Stimulated activated memory B cell treated with anti-CD40 and anti-IgM and Interleukin-4, amounts not matched to agents 10 μg/mL and 1 μg/mL and 100 μg/mL, for 72 hours (primary cell): Measurements from ENCODE around the gene LHFPL2.

Experiments used
- ATAC-seq: fragments of 150-1000 bp; cut with Tn5 transposase; 2 replicates; pipeline ENCODE4 v1.10.0; 2021
- H3K27ac Mint-ChIP-seq: one replicate; pipeline ENCODE4 v1.8.0; 2022; ENCODE audit warnings: mild to moderate bottlenecking, mixed read lengths
- H3K27me3 Mint-ChIP-seq: one replicate; pipeline ENCODE4 v1.8.0; 2022; ENCODE audit warnings: mixed read lengths
- H3K36me3 Mint-ChIP-seq: one replicate; pipeline ENCODE4 v1.8.0; 2022; ENCODE audit warnings: mixed read lengths
- H3K4me1 Mint-ChIP-seq: one replicate; pipeline ENCODE4 v1.8.0; 2022; ENCODE audit warnings: mixed read lengths
- H3K4me3 Mint-ChIP-seq: one replicate; pipeline ENCODE4 v1.8.0; 2022; ENCODE audit warnings: mild to moderate bottlenecking, moderate library complexity, mixed read lengths
- H3K9me3 Mint-ChIP-seq: one replicate; pipeline ENCODE4 v1.8.0; 2022; ENCODE audit warnings: mixed read lengths

Gene LHFPL2

DNA sequence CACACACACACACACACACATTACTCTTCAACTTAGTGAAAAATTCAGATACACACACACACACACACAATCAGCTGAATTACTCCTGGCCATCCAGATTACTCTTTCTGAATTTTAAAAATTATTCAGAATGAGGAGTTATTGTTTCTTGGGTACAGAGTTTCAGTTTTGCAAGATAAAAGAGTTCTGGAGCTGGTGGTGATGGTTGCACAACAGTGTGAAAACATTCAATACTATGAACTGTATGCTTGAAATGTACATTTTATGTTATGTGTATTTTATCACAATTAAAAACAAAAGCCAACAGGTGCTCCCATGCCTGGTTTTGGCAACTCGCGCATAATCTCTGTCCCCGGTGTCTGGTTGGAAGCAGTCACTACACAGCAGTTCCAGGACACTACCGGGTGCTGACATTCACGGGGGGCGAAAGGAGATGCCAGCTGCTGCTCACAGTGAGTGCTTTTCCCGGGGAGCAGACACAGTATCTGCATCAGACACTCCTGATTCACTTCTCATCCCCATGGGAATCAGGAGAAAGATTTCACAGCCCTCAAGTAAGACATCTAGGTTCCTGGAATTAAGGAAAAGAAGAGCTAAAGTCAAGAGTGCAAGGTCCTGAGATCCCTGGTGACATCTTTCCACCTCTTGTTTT lies 55.7 kb downstream of the LHFPL2 start:
- Mint-ChIP-seq H3K4me3 (no peak overlapping the region), H3K9me3 (no peaks in the 10 kb centered on the region), H3K36me3 (peaks cover 13% of the 10 kb centered on the region), H3K27me3 (no peaks in the 10 kb centered on the region), H3K4me1 (peaks cover 24% of the 10 kb centered on the region), H3K27ac (peak overlapping the region; percentile 48)
- ATAC-seq = no peak

DNA sequence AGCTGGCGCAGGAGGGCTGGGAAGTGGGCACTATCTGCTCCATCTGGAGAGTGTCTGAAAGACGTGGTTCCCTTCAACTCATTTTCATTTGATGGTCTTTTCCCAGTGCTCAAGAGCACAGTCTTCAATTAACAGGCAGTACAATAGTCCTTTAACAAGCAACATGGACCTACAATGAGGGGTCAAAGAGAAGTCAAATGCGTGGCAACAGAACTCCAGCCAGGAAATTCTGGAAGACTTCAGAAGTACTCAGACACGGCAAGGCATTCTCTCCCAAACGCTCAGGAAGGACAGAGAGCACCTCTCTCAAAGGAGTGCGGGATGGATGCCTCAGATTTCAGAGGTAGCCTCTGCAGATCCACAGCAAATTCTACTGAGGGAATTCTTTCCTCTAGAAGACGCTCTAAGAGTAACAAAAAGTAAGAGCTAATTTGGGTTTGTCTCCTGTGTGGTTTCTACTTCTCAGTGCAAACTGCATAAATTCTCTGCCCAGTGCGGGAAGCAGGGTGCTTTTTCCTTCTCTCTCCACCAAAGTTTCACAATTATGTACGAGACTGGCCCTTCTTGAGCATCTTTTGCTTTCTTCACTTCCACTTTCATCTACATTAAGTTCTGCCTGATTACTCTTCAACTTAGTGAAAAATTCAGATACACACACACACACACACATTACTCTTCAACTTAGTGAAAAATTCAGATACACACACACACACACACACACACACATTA lies 56.4 kb downstream of the LHFPL2 start:
- Mint-ChIP-seq H3K9me3 (no peaks in the 10 kb centered on the region), H3K27me3 (no peaks in the 10 kb centered on the region), H3K4me3 (no peak overlapping the region), H3K27ac (peak overlapping the region; percentile 48), H3K4me1 (peaks cover 24% of the 10 kb centered on the region), H3K36me3 (peaks cover 9% of the 10 kb centered on the region)
- peak; percentile 72 for ATAC-seq

DNA sequence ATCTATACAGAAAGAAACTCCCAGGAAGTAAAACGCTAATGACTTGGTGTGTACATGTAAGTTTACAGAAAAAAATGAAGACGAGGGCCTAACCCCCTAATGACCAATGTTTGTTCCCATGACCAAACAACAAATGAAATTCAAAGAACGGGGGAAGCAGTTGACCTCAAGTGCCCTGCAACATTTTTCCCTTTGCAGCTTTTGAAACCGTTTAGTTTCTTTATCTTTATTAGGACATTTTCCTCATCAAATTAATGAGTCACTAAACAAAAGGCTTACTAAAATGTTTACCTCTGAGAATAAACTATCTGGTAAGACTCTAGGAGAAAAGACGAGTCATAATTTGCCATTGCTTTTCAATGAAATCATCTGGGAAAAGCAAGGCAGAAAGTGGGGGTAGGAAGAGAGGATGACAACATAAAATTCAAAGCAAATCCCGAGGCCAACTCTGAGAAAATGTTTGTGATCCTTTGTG lies 57.4 kb downstream of the LHFPL2 start:
- Mint-ChIP-seq H3K9me3 (no peaks in the 10 kb centered on the region), H3K27ac (no peak overlapping the region), H3K4me3 (no peak overlapping the region), H3K4me1 (peaks cover 24% of the 10 kb centered on the region), H3K27me3 (no peaks in the 10 kb centered on the region), H3K36me3 (peaks cover 12% of the 10 kb centered on the region)
- no peak for ATAC-seq

DNA sequence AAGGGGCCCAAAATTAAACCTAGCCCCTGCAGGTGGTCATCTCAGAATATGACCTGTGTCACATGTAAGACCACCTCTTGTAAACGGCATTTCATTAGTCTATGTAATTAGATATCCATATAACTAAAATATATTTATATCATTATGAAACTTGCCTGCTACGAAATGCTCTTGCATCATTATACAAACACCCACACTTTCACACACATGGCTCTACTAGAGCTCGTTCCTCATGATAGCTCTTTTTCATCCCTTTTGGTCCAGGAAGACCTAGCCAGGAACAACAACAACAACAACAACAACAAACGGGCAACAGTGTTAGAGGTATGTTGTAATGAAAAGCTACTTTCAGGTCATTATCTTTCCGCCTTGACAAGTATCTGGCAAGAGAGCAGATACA lies 58.6 kb downstream of the LHFPL2 start:
- H3K9me3 Mint-ChIP-seq = peaks cover 2% of the 10 kb centered on the region
- H3K27me3 Mint-ChIP-seq = no peaks in the 10 kb centered on the region
- H3K36me3 Mint-ChIP-seq = peaks cover 21% of the 10 kb centered on the region
- no peak for ATAC-seq
- H3K27ac Mint-ChIP-seq = no peak overlapping the region
- no peak overlapping the region for H3K4me3 Mint-ChIP-seq
- peaks cover 24% of the 10 kb centered on the region for H3K4me1 Mint-ChIP-seq

DNA sequence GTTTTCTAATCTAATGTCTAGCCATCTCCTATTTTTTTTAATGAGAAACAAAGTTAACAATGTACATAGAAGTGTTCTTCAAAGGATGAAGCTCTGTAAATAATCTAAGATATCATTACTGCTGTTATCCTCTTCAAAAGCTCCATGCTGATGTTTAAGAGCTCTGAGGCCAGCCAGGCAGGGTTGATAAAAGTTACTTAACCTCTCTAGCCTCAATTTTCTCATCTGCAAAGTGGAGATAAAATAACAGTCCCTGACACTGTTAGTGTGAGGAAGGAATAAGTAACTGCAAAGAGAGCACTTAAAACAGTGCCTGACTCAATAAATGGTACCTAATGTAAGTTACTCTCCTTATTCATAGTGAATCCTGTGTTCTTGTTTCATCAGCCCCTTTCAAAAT lies 60.1 kb downstream of the LHFPL2 start:
- Mint-ChIP-seq H3K27ac (no peak overlapping the region), H3K27me3 (no peaks in the 10 kb centered on the region), H3K9me3 (peaks cover 2% of the 10 kb centered on the region), H3K4me1 (peaks cover 22% of the 10 kb centered on the region), H3K4me3 (no peak overlapping the region), H3K36me3 (peaks cover 21% of the 10 kb centered on the region)
- no peak for ATAC-seq

DNA sequence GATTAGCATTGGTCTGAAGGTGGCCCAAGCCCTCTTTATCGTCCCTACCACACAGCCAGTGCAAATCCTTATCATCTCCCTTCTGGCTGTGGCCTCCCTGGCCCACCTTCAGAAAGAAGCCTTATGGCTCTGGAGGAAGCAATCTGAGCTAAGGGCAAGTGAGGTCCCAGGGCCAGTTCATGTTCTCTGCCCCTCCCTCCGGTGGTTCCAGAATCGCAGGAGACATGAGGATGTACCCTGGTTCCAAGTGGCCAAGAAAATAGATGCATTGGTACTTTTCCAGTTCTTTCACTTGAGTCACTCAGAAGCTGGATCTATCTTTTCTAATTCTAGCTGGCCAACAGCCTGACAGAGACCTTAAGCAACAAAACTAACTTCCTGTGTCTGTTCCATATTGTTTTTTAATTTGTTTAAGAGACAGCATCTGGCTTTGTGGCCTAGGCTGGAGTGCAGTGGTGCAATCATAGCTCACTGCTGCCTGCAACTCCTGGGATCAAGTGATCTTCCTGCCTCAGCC lies 60.7 kb downstream of the LHFPL2 start:
- no peak overlapping the region for H3K27ac Mint-ChIP-seq

DNA sequence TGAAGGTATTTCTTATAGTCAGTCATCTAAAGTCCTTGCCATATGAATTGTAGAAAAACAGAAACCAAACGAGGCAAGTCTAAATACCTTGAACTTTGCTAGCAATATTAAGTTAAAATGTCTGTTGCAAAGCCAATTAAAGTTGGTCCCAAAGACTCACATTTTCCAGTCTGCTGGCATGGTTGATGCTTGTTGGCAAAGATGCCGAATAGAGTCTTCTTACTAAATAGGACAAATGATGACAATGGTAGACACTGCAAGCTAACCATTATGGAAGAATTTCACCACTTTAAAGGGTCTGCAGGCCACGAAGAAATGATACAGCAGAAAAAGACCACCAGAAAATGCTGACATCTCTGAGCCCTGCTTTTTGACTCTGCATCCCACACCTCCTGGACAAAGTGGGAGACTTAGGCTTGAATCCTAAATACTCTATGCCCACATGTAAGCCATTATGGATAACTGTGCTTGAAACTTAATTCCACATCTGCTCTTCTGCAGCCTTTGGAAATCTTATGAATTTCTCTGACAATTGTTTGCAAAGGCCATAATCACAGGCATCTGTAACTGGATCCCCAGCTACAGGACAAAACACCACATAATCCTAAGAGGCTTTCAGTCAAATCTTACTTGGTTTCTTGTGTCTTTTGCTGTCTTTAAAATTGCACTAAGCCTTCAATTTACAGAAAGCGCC lies 61.3 kb downstream of the LHFPL2 start:
- Mint-ChIP-seq H3K4me1 (peaks cover 10% of the 10 kb centered on the region), H3K27ac (no peak overlapping the region), H3K9me3 (peaks cover 2% of the 10 kb centered on the region), H3K36me3 (peaks cover 21% of the 10 kb centered on the region), H3K4me3 (no peak overlapping the region), H3K27me3 (no peaks in the 10 kb centered on the region)
- no peak for ATAC-seq

More for the DNA sequence above, 60.7 kb downstream of the LHFPL2 start:
- Mint-ChIP-seq H3K4me1 (peaks cover 16% of the 10 kb centered on the region), H3K9me3 (peaks cover 2% of the 10 kb centered on the region), H3K27me3 (no peaks in the 10 kb centered on the region), H3K36me3 (peaks cover 21% of the 10 kb centered on the region), H3K4me3 (no peak overlapping the region)
- ATAC-seq = no peak

DNA sequence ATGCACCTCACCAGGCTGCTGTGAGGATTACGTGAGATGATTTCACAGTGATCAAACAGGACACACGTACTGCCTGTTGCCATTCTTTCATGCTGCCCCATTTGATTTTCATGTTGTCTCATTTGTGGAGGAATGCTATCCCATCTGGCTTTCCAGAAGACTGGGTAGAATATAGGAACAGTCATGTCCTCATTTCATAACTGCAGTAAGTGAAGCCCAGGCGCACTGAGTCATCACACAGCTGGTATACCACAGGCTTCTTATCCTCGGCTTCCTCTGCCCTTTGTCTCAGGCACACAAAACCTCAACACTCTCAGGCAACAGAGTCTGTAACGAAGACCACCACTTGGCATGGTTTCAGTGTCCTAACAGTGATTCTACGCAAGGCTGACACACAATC lies 62.3 kb downstream of the LHFPL2 start:
- H3K27ac Mint-ChIP-seq = no peak overlapping the region
- peaks cover 2% of the 10 kb centered on the region for H3K9me3 Mint-ChIP-seq
- peaks cover 21% of the 10 kb centered on the region for H3K36me3 Mint-ChIP-seq
- ATAC-seq = no peak
- no peak overlapping the region for H3K4me3 Mint-ChIP-seq
- no peaks in the 10 kb centered on the region for H3K27me3 Mint-ChIP-seq
- H3K4me1 Mint-ChIP-seq = peaks cover under 1% of the 10 kb centered on the region

DNA sequence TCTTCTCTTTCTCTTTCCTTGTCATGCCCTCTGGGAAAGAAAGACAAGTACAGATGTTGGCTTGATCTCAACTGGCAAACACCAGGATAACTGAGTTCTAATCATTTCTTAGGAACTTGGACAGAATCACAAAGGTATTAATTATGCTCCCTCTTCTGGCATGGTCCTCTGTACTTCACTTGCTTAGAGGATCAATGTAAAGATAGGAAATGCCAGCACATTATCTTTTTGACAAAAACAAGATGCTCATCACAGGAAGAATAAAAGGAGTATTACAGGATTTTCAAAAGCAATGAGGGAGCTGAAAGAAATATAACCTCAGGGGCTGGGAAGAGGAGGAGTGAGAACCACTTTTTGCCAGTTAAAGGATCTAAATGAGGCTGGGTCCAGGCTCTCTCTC lies 70.6 kb downstream of the LHFPL2 start:
- peaks cover 35% of the 10 kb centered on the region for H3K4me1 Mint-ChIP-seq
- no peaks in the 10 kb centered on the region for H3K27me3 Mint-ChIP-seq
- no peaks in the 10 kb centered on the region for H3K36me3 Mint-ChIP-seq
- no peaks in the 10 kb centered on the region for H3K9me3 Mint-ChIP-seq
- ATAC-seq = no peak
- H3K4me3 Mint-ChIP-seq = no peak overlapping the region
- peak overlapping the region; percentile 56 for H3K27ac Mint-ChIP-seq

DNA sequence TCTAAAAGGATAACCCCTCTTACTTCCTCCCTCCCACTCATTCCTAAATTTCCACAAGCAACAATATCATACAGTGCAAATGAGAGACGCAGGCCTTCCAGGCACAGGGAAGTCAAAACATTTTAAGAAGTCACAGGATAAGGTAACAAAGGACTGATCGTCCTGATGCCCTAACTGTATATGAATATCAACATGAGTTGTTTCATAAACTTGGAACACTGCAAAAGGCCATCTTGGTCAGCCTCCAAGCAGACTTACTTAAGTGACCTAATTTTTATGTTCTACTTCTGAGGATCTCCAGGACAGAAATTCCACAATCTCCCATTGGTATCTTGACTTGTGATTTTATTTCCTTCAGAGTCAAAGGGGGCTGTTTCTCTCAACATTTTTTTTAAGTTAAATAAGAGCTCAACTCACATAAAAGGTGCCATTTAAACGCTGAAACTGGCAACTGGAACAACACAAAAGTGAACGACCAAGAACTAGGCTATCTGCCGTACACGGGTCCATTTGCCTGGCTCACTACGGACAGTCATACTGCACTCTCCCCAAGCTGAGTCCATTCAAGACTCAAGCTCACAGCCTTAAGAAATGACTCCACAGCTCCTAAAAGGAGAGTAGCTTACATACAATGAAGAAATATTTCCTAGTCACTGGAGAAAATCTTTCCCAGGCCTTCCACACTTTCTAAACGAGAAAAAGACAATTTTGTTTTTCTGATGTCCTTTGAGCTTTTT lies 71.3 kb downstream of the LHFPL2 start:
- Mint-ChIP-seq H3K9me3 (no peaks in the 10 kb centered on the region), H3K27ac (peak overlapping the region; percentile 56), H3K4me3 (no peak overlapping the region), H3K36me3 (no peaks in the 10 kb centered on the region), H3K4me1 (peaks cover 39% of the 10 kb centered on the region), H3K27me3 (no peaks in the 10 kb centered on the region)
- ATAC-seq = no peak

DNA sequence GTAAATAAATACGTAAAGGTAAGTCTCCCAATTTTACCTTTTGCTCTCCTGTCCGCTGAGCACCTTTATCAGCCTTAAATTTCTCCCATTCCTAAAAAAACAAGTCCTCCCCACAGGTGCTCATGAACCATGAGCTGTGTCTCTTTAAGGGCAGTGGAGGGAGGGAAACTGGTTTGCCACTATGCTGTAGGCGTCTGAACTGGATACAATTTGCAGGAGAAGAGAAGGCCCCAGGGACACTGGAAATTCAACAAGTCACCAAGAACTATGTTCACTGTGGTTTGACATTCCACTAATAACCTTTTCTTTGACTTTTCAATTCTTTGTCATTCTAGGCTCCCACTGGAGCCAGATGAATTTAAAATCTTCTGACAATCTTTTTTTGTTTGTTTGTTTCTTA lies 72.2 kb downstream of the LHFPL2 start:
- no peaks in the 10 kb centered on the region for H3K27me3 Mint-ChIP-seq

DNA sequence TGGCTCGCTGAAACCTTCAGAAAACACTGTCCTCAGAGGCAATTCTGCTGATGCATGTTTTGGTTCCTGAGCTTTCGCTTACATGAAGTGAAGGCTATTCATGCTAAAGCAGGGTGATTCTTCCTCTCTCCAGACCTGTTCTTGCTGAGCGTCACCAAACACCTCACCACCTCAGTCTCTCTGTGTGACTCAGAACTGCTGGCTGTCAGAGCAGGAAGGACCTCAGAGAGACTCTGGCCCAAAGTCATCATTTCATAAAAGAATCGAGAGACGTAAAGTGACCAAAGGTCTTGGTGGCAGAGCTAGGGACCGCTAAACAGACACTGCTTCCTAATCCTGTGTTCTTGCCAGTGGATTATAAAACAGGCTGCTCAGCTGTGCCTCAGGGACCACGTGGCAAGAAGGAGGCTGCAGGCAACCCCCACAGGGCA lies 73.8 kb downstream of the LHFPL2 start:
- ATAC-seq = peak; percentile 88
- Mint-ChIP-seq H3K4me1 (peaks cover 43% of the 10 kb centered on the region), H3K27ac (peak overlapping the region; percentile 82), H3K9me3 (no peaks in the 10 kb centered on the region), H3K4me3 (no peak overlapping the region), H3K36me3 (no peaks in the 10 kb centered on the region), H3K27me3 (no peaks in the 10 kb centered on the region)

More for the DNA sequence above, 72.2 kb downstream of the LHFPL2 start:
- H3K36me3 Mint-ChIP-seq = no peaks in the 10 kb centered on the region
- H3K4me3 Mint-ChIP-seq = no peak overlapping the region
- H3K4me1 Mint-ChIP-seq = peaks cover 43% of the 10 kb centered on the region
- ATAC-seq = no peak
- peak overlapping the region; percentile 56 for H3K27ac Mint-ChIP-seq
- H3K9me3 Mint-ChIP-seq = no peaks in the 10 kb centered on the region

DNA sequence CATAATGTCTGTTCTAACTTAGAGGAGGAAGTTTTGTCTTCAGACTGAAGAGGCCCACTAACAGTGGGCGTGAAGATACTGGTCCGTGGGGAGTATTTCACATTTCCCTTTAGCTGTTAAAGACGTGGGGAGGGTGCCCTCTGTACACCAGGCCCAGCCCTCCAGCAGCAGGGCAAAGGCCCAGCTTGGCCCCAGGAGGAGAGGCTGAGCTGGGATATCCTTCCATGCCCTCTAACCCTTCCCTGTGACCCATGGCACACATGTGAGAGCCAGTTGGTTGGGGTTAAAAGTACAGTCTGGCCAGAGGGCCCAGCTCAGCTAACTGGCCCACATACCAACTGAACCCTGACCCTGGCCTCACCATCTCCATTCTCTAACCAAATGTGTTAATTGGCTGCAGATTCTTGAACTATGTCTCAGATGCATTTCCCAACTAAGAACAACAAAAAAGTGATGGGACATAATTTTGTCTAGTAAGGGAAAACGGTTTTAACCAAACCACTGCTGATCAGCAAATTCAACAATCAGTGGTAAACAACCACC lies 74.4 kb downstream of the LHFPL2 start:
- H3K27me3 Mint-ChIP-seq = no peaks in the 10 kb centered on the region
- H3K36me3 Mint-ChIP-seq = no peaks in the 10 kb centered on the region
- ATAC-seq = peak; percentile 88
- peaks cover 43% of the 10 kb centered on the region for H3K4me1 Mint-ChIP-seq
- peak overlapping the region; percentile 82 for H3K27ac Mint-ChIP-seq
- H3K4me3 Mint-ChIP-seq = no peak overlapping the region
- no peaks in the 10 kb centered on the region for H3K9me3 Mint-ChIP-seq

DNA sequence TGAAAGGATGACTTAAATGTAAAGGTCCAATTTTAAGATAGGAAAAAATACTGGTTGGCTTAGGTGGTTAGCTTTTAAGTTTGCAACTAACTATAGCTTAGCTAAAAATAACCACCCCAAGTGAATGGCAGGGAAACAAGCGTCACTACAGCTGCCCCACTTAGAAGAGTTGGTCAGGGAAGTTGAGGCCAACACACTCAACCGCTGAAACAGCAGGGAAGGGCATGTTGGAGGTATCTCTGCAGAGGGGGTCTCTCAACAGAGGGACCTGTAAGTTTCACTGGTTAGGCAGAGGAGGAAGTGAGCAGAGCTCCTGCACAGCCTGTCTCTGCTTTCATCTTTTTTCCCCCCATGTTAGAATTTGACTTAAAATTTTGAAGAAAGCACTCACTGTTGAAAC lies 75.3 kb downstream of the LHFPL2 start:
- Mint-ChIP-seq H3K9me3 (no peaks in the 10 kb centered on the region), H3K4me3 (peak overlapping the region; percentile 44), H3K27ac (peak overlapping the region; percentile 82), H3K27me3 (no peaks in the 10 kb centered on the region), H3K36me3 (no peaks in the 10 kb centered on the region), H3K4me1 (peaks cover 43% of the 10 kb centered on the region)
- peak; percentile 77 for ATAC-seq
